NCI-H345 treated with DMSO at 0.1 percent for 48 hours (cell line): Measurements from ENCODE around the gene LPAR1.
"Not testable (repeated sequence)": the region's sequence is repeated elsewhere in the genome, so short reads cannot be mapped to it uniquely, and the experiment has no call there.

Experiments
- DNase-seq: peaks from one replicate; lab custom pipeline; 2025; ENCODE audit not compliant: unreplicated experiment; lab: John Stamatoyannopoulos, UW

LPAR1 gene

GRCh38 chr9:111038331-111039230 is at the start of gene LPAR1:
TSS of gene LPAR1 (minus strand) at chr9:111038470. CDS start at chr9:110972117, 66,353 bp downstream.
- DNase-seq, result no peak

GRCh38 chr9:111078391-111079038 is 40.2 kb upstream of the LPAR1 start:
- DNase-seq, result no peak

DNA sequence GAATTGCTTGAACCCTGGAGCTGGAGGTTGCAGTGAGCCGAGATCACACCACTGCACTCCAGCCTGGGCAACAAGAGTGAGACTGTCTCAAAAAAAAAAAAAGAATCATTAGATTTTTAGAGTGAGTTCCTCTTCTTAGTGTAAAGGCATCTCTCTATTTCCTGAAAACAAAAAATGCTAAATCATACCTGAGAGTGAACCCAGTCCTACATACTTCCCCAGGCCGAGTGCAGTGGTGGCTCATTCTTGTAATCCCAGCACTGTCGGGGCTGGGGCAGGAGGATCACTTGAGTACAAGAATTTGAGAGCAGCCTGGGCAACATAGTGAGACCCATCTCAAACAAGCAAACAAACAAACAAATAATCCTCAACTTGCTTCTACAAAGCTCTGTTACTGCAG is 38.2 kb upstream of the LPAR1 start:
- DNase-seq, result no peak

GRCh38 chr9:111076042-111076441 is 37.8 kb upstream of the LPAR1 start:
- no peak for DNase-seq

DNA sequence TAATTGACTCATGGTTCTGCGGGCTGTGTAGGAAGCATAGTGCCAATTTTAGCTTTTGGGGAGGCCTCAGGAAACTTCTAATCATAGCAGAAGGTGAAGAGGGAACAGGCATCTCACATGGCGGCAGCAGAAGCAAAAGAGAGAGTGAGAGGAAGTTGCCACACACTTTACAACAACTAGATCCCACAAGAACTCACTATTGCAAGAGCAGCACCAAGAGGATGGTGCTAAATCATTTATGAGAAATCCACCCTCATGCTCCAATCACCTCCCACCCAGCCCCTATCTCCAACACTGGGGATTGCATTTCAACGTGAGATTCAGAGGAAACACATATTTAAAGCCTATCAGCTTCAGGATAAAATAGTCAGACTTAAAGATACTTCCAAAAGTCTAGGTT is 36.1 kb upstream of the LPAR1 start:
- DNase-seq, result no peak

DNA sequence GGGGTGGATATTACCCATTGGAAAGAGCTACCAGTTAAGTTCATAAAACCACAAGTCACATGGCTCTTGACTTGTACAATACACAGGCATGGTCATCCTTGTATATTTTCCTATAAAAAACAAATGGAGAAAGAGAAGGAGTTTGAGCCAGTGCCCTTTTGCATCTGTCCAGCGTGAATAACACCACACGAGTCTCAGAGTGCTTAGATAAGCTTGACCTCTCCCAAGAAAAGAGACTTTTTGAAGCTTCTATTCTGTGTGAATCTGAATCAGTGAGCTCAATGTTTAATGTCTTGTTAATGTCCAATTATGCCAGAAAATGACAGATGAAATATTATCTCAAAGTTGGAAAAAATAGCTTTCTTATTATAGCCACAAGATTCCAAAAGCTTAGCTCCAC is 30.9 kb upstream of the LPAR1 start:
- DNase-seq, result no peak

GRCh38 chr9:111068771-111069170 is 30.5 kb upstream of the LPAR1 start:
- no peak for DNase-seq

DNA sequence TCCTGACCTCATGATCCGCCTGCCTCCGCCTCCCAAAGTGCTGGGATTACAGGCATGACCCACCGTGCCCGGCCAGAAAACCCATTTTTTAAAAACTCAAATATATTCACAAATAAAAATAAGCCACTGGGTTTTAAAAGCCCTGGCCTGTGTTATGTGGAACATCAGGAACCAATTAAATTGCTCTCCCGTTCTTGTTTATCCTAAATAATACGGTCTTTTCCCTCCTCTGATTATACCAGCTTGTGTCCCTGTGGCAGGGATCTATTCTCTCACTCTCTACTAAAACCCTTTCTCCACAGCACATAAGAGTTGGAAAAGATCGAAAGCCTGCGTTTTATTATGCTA is 30.1 kb upstream of the LPAR1 start:
- no peak for DNase-seq

DNA sequence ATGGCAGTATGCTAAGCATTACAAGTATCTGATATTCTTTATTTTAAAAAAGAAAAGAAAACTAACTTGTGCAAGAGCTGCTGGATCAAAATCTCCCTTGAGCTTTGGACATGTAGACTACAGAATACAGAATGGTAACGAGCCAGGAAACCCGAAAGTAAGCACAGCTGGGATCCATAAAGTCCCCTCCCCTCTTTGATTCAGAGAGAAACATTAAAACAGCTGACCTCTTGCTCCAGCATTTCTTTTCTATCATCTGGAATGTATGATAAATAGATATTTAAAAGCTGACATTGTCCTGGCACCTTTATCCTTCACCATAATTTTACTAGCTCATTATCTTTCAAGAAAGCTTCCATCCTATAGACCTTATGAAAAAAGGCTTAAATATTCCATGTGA is 28.2 kb upstream of the LPAR1 start:
- no peak for DNase-seq

- DNase-seq, result no peak
These were observed 27.1 kb upstream of the LPAR1 start for GRCh38 chr9:111065414-111065813.

DNA sequence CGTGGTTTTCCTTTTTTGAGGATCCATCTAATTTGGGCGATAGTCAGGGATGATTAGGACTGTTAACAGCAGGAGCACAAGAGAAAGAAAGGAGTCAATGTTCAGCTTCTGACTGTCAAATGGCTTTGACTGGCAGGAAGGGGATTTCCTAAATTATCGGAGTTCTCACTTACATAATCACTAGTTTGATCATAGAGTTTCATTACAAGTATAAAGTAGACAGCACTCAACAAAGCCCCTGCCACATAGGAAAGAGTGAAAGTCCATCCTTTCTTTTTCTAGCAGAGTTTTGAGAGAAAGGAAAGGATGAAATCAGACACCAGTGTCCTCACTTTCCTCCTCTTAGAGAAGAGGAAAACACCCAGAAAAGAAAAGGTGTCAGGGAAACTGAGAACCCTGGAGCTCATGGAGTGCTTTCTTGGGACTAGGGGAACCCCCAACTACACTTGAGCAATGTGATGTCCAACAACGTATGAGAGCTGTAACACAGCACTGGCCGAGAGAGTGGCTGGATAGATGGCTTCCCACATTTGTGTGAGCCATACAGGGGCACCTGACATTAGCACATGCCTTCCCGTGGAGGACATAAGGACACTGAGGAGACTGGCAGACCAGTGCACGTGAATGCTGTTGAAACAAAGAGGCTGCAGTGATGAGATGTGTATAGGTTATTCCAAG is 26.0 kb upstream of the LPAR1 start:
- DNase-seq, result no peak

- no peak for DNase-seq
These were observed 25.1 kb upstream of the LPAR1 start for GRCh38 chr9:111063332-111063731.

- no peak for DNase-seq
These were observed 19.9 kb upstream of the LPAR1 start for GRCh38 chr9:111058166-111058565.

DNA sequence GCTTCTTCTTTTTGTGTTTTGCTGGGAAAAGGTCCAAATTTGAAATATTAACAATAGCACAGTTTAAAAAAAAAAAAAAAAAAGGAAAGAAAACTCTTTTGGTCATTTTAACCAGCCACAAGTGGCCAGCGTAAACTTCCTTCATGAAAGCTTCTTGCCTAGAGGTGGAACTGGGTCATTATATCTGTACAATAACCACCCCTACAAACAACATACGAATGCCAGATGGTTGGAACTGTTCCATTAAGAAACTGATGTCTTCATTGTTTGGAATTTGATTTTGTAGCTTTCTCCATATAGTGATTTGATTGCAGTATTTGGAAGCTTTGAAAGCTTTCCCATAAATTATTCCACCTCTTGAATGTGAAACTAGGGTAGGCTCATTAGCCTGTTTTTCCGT is 18.3 kb upstream of the LPAR1 start:
- DNase-seq, result no peak

- no peak for DNase-seq
These were observed 14.5 kb upstream of the LPAR1 start for GRCh38 chr9:111052791-111053190.

- no peak for DNase-seq
These were observed 13.1 kb upstream of the LPAR1 start for GRCh38 chr9:111051400-111051799.

DNA sequence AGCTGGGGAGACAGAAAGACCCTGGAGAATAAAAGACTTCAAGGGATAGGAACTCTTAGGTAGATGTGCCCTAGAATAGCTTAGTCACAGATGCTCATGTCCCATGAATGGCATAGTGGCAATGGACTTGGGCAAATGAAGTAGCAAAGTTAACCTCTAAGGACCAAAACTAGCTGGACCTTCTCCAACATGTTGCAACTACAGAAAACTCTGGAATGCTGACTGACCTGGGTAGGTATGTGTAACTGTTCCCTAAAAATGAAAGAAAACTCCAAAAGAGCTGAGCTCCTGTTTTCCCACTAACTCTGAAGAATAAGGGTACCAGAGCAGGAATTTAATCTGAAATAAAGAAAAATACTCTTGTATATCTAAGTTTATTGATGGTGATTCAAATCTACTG is 12.5 kb upstream of the LPAR1 start:
- no peak for DNase-seq

DNA sequence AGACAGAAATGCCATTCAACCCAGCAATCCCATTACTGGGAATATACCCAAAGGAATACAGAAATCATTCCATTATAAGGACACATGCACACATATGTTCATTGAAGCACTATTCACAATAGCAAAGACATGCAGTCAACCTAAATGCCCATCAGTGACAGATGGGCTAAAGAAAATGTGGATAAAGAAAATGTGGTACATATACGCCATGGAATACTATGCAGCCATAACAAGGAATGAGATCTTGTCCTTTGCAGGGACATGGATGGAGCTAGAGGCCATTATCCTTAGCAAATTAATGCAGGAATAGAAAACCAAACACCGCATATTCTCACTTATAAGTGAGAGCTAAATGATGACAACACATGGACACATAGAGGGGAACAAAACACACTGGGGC is 9.0 kb upstream of the LPAR1 start:
- not testable (repeated sequence) for DNase-seq

- DNase-seq, result no peak
These were observed 3.6 kb upstream of the LPAR1 start for GRCh38 chr9:111041902-111042301.

DNA sequence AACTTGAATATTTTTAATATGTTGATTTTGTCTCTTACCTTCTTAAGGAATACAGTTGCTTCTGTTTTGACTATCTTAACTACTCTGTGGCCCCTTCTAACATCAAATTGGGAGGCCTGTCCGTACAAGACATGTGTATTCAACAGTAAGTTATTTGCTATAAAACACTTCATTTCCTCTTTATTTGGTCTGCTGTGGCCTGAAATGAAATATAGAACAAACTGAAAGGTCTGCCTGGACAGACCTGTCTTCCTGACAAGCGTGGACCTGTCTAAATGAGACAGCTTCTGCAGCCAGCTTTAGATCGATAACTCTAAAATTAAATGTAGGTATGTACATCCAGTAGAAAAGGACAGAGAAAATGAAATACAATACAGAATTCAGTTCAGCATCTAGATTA is 2.2 kb upstream of the LPAR1 start:
- DNase-seq, result no peak

GRCh38 chr9:111039231-111039906 is 1.1 kb upstream of the LPAR1 start:
- no peak for DNase-seq
